Esophagus muscularis mucosa (tissue), 4 donors: Measurements from ENCODE around the gene CHST7. TPM values are rescaled to one million over a fixed set of nuclear protein-coding genes. Genes with fewer than 3 reads are reported as not detected.

Source experiments
- DNase-seq: peaks from one replicate; pipeline ENCODE4 v3.0.0-alpha.2; 2017; ENCODE audit errors: extremely low spot score
- H3K27ac ChIP-seq, 4 donors: fragments of 200-600 bp; sonication (generic); replicated peaks in 1 of 4; 1 replicate in 3 of 4; 2 replicates in 1 of 4; pipeline ENCODE4 v1.5.1; 2016 to 2019; ENCODE audit warnings: mild to moderate bottlenecking in 1 of 4
- H3K27me3 ChIP-seq, 4 donors: fragments of 200-600 bp; sonication (generic); one replicate each; pipeline versions ENCODE4 v1.5.1 to v1.6.0; 2016 to 2019
- H3K36me3 ChIP-seq, 4 donors: fragments of 200-600 bp; sonication (generic); one replicate each; pipeline ENCODE4 v1.5.1; 2016 to 2019
- H3K4me1 ChIP-seq, 4 donors: fragments of 200-600 bp; sonication (generic); one replicate each; pipeline ENCODE4 v1.5.1; 2016 to 2019
- H3K4me3 ChIP-seq, 4 donors: fragments of 200-600 bp; sonication (generic); 1 replicate in 2 of 4; 2 replicates in 2 of 4; pipeline ENCODE4 v1.5.1; 2016 to 2019; ENCODE audit warnings: mild to moderate bottlenecking in 4 of 4, moderate library complexity in 1 of 4
- H3K9me3 ChIP-seq, 4 donors: fragments of 200-600 bp; sonication (generic); 1 replicate in 3 of 4; 2 replicates in 1 of 4; pipeline ENCODE4 v1.5.1; 2016 to 2019
- EP300 ChIP-seq: sonication (generic); formaldehyde crosslinking; IDR thresholded peaks from one replicate; pipeline ENCODE4 v1.6.1; 2017; ENCODE audit warnings: antibody characterized with exemption
- POLR2A ChIP-seq: fragments of 450-650 bp; IDR thresholded peaks from one replicate; pipeline ENCODE4 v1.6.1; 2017; ENCODE audit warnings: antibody characterized with exemption, moderate library complexity, mild to moderate bottlenecking, low read depth
- POLR2AphosphoS5 ChIP-seq, 2 donors: sonication (generic); formaldehyde crosslinking; IDR thresholded peaks; one replicate each; pipeline ENCODE4 v1.6.1; 2017; ENCODE audit warnings: antibody characterized with exemption in 2 of 2
- WGBS: methylation state at CpG from one replicate; pipeline ENCODE4 v1.1.5; 2018; 5-methylcytosine and 5-hydroxymethylcytosine counted together
- intact Hi-C: fragments of 100-400 bp; cut with DNase I; formaldehyde crosslinking; loops from one replicate; pipeline ENCODE4 v1.15.1; 2023
- total RNA-seq, 4 donors: library from RNA; depleted of rRNA; stranded (reverse); fragments of >200 nt; gene quantifications; one replicate each; pipeline versions ENCODE4 v1.1.0 to v1.2.1, GENCODE V29; 2016
- TF ChIP-seq, protein P1 (sequence below), 3 experiments: fragments of 200-600 bp in 2 of 3; fragments of 450-650 bp in 1 of 3; sonication (generic) in 2 of 3; IDR thresholded peaks; one replicate each; pipeline ENCODE4 v1.5.1; 2017 to 2019; ENCODE audit warnings: antibody characterized with exemption in 3 of 3, mild to moderate bottlenecking in 2 of 3, moderate library complexity in 1 of 3

Gene CHST7
- total RNA-seq, 4 donors from 2014 or later = 12.5 to 20.6 (median 17.2) TPM

DNA sequence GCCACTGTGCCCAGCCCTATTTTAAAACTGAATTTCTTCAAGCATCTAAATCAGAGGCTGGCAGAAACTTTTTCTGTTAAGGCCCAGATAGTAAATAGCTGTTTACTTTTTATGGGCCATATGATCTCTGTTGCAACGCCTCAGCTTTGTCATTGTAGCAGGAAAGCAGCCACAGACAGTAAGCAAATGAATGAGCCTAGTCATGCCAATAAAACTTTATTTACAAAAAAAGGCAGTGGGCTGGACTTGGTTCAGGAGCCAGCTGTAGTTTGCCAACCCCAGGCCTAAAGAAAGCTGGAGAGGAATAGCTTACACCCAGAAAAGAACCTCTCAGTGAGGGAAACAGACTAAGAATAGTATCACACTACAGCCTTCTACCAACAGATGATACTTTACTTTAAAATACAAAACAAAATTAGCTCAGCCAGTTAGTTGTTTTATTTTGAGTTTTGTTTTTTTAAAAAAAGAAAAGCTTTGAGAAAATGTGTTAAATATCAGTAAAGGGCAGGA, 25.5 kb downstream of the CHST7 start:
- intact Hi-C loops = no loop called here
- Histone ChIP-seq H3K9me3 (no peaks in the 10 kb centered on the region), H3K4me3 (no peak overlapping the region), H3K27me3 (no peaks in the 10 kb centered on the region), H3K4me1 (peaks cover 0 to 27% (median 0%) of the 10 kb centered on the region in 4 donors), H3K36me3 (no peaks in the 10 kb centered on the region), H3K27ac (no peak overlapping the region)
- DNase-seq = no peak
- TF ChIP-seq, protein P1, sequence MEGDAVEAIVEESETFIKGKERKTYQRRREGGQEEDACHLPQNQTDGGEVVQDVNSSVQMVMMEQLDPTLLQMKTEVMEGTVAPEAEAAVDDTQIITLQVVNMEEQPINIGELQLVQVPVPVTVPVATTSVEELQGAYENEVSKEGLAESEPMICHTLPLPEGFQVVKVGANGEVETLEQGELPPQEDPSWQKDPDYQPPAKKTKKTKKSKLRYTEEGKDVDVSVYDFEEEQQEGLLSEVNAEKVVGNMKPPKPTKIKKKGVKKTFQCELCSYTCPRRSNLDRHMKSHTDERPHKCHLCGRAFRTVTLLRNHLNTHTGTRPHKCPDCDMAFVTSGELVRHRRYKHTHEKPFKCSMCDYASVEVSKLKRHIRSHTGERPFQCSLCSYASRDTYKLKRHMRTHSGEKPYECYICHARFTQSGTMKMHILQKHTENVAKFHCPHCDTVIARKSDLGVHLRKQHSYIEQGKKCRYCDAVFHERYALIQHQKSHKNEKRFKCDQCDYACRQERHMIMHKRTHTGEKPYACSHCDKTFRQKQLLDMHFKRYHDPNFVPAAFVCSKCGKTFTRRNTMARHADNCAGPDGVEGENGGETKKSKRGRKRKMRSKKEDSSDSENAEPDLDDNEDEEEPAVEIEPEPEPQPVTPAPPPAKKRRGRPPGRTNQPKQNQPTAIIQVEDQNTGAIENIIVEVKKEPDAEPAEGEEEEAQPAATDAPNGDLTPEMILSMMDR (IDR thresholded peaks at IDR 0.05) = no peak
- WGBS = 56% methylated on average over 1 of the region's 1 CpG

DNA sequence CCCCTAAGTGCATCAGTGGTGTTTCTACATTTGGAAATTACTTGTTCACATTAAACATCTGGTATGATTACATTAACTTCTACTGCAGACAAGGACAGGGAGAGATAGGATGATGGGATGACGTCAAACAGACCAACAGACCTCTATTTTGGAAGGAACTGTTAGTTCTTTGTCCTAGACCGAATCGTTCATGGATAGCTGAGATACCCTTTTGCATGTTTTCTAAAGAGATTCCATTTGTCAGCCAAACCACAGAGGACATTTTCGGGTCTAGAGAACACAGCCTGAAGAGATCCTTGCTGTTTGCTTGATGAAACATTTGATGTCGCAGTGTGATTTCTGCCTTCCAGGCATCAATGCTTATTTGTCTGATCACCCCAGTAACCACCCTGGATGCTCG, 27.7 kb downstream of the CHST7 start:
- WGBS = 69% methylated on average over 6 of the region's 6 CpGs

DNA sequence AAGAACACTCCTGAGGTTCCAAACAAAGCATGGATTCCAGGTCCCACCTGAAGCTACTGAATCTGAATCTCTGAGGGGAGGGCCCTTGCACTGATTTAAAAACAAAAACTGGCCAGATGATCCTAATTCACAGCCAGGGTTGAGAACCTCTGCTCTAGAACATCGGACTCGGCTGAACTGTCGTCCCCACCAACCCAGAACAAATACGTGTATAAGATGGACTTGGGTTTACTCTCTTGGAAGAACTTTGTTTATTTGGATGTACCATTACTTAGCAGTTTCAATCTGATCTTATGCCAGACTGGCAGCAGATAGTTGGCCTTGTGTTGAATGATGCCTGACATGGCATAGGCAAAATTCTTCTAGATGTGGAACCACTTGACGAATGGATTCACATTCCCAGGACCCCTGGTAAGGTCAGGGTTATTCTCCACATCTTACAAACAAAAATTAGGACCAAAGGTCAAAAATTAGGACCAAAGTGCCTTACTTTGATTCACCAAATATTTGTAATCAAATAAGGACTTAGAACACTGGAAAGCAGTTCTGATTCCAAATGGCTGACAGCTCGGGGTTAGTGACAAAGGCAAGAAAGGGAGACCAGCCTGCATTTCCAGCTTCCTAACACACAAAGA, 29.0 kb downstream of the CHST7 start:
- intact Hi-C loops = no loop called here
- peaks cover 0 to 25% (median 0%) of the 10 kb centered on the region in 4 donors for H3K4me1 ChIP-seq
- no peaks in the 10 kb centered on the region for H3K9me3 ChIP-seq
- DNase-seq = no peak
- no peaks in the 10 kb centered on the region for H3K27me3 ChIP-seq
- no peak overlapping the region for H3K4me3 ChIP-seq
- TF ChIP-seq, protein P1 (IDR thresholded peaks at IDR 0.05) = no peak
- TF ChIP-seq EP300 = no peak
- no peak for TF ChIP-seq POLR2A
- TF ChIP-seq POLR2AphosphoS5 (IDR thresholded peaks at IDR 0.05) = no peak
- 80% methylated on average over 6 of the region's 6 CpGs for WGBS
- H3K27ac ChIP-seq = no peak overlapping the region
- no peaks in the 10 kb centered on the region for H3K36me3 ChIP-seq

More for the DNA sequence above, 27.7 kb downstream of the CHST7 start:
- Histone ChIP-seq H3K27ac (no peak overlapping the region), H3K36me3 (no peaks in the 10 kb centered on the region), H3K4me3 (no peak overlapping the region), H3K9me3 (no peaks in the 10 kb centered on the region), H3K4me1 (peaks cover 0 to 27% (median 0%) of the 10 kb centered on the region in 4 donors), H3K27me3 (no peaks in the 10 kb centered on the region)
- TF ChIP-seq POLR2A = no peak
- no peak for TF ChIP-seq POLR2AphosphoS5 (IDR thresholded peaks at IDR 0.05)
- no peak for TF ChIP-seq EP300
- no peak for DNase-seq
- intact Hi-C loops = no loop called here

DNA sequence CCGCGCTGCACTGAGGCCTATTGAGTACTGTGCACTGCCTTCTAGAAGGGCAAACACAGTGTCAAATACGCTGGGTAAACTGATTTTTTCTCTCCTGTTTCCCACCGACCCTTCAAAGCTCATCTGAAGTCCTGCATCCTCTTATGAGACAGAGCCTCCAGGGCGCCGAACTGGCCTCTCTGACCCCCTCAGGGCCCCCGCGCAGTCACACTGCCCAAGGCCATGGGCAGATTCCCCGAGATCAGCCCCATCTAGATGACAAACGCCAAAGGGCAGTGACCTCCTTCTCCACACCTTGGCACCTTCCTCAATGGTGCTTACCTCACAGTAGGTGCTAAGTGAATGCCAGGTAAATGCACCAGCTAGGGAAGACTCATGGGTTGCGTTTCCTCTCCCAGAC, 34.4 kb downstream of the CHST7 start:
- DNase-seq = no peak
- Histone ChIP-seq H3K27ac (no peak overlapping the region), H3K4me1 (peaks cover 0 to 3% (median 0%) of the 10 kb centered on the region in 4 donors), H3K9me3 (no peaks in the 10 kb centered on the region), H3K4me3 (no peak overlapping the region), H3K36me3 (no peaks in the 10 kb centered on the region), H3K27me3 (no peaks in the 10 kb centered on the region)
- TF ChIP-seq, protein P1 (IDR thresholded peaks at IDR 0.05) = no peak
- TF ChIP-seq POLR2A (no peak), EP300 (no peak), POLR2AphosphoS5 (IDR thresholded peaks at IDR 0.05) (no peak)
- 70% methylated on average over 11 of the region's 11 CpGs for WGBS
- intact Hi-C loops = no loop called here

DNA sequence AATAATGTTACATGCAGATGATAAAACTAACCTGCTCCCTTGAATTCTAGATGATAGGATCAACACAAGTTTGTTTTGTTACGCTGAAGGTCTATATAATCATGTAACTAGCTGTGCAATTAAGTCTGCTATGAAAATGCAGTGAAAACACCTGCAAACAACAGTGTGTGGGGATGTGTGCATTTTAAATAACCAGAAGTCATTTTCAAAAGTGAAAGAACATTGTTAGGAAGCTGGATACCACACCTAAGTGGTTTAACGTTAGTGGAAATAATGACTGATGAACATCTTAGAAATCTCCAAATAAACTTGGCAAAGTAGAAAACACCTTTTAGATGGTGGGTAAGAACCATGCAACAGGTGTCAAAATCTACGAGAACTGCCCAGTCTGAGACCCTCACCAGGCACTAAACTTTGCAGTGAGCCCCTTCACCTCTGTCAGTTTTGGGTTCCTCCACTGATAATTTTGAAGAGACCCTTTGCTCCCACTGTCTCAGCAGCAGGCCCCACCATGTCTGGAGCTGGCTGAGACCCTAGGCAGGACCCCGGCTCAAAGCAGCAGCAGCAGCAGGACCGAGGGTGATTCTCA, 36.6 kb downstream of the CHST7 start:
- no peaks in the 10 kb centered on the region for H3K27me3 ChIP-seq
- no peak overlapping the region for H3K27ac ChIP-seq
- 78% methylated on average over 5 of the region's 5 CpGs for WGBS
- DNase-seq = no peak
- intact Hi-C loops = no loop called here
- no peaks in the 10 kb centered on the region for H3K4me1 ChIP-seq
- H3K9me3 ChIP-seq = no peaks in the 10 kb centered on the region
- H3K4me3 ChIP-seq = no peak overlapping the region
- H3K36me3 ChIP-seq = no peaks in the 10 kb centered on the region
- TF ChIP-seq POLR2A (no peak), EP300 (no peak), POLR2AphosphoS5 (IDR thresholded peaks at IDR 0.05) (no peak)
- TF ChIP-seq, protein P1 (IDR thresholded peaks at IDR 0.05) = no peak
